B cell (primary cell): ENCODE data around the gene GAMT.

Source experiments
- CTCF ChIP-seq: fragments of 200-600 bp; IDR thresholded peaks from one replicate; pipeline ENCODE4 v1.8.0; 2022; ENCODE audit warnings: antibody characterized with exemption, mild to moderate bottlenecking
- EZH2 ChIP-seq: IDR thresholded peaks from 2 replicates; pipeline ENCODE4 v1.6.1; 2012; ENCODE audit warnings: borderline replicate concordance, low read depth, mild to moderate bottlenecking, moderate library complexity, low read length; ENCODE audit not compliant: insufficient read depth, poor library complexity, severe bottlenecking

- TF ChIP-seq CTCF (no peak), EZH2 (no peak)
Measured at GRCh38 chr19:1360818-1361461, 40.4 kb downstream of the GAMT start.
